Occipital lobe (tissue), 3 donors: ENCODE measurements around the gene DALRD3. TPM values are rescaled to one million over a fixed set of nuclear protein-coding genes. Genes with fewer than 3 reads are reported as not detected.

ENCODE experiments used
- DNase-seq: peaks from one replicate; lab custom pipeline; 2025; lab: John Stamatoyannopoulos, UW
- small RNA-seq: library from RNA; depleted of rRNA; stranded (forward); fragments of <200 nt; gene quantifications from one replicate; pipeline ENCODE3, GENCODE V24; 2014
- total RNA-seq: library from RNA; depleted of rRNA; stranded (reverse); fragments of >200 nt; gene quantifications from one replicate; pipeline ENCODE4 v1.2.3, GENCODE V29; 2014

DALRD3 gene
- total RNA-seq, 1 donor from 2014 or later: 47.4 TPM

DNA sequence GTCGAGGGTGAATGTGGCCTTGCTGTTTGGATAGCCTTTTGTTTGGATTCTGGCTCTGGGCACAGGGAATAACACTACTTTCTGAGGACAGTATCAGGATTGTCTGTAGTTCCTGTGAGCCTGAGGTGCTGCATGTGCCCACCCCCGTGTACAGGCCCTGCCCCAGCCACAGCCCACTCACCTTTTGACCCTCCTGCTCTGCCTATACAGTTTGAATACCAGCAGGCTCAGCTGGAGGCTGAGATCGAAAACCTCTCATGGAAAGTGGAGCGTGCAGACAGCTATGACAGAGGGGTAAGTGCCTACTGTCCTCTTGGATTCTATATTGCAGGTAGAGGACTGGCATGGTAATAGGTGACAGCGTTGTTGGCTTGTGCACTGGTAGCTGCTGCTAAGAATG is 35.7 kb downstream of the DALRD3 start:
- DNase-seq: no peak

DNA sequence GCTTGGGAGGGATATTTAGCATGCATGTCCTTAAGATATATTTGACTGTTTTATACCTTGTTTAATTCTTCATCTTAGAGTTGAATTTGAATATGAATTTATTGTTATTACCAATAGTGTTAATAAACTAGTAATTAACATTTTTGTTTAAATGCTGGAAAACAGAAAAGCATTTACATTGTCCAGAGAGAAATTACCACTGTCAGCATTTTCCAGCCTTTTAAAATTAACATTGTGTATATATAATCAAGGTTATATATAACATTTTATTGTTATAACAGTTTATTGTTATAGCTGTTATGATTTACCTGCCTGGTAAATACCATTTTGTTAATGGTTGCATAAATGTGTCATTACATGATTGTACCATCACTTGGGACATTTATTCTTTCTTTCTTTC is 36.4 kb downstream of the DALRD3 start:
- DNase-seq: no peak

DNA sequence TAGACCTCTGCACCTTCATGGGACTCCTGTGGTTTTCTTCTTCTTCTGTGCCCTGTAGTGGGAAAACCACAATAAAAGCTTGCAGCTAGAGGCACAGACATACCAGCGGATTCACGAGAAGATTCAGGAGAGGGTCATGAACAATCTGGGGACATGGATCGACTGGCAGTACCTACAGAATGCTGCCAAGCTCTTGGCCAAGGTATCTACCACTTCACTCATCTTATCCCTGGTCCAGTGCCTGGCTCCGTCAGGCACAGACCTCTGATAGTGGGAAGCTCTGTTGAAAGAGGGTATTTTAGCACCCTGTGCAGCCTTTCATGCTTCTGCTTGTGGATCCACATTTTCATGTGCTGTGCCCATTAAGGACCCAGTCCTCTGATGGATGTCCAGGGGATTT is 38.1 kb downstream of the DALRD3 start:
- DNase-seq: no peak

DNA sequence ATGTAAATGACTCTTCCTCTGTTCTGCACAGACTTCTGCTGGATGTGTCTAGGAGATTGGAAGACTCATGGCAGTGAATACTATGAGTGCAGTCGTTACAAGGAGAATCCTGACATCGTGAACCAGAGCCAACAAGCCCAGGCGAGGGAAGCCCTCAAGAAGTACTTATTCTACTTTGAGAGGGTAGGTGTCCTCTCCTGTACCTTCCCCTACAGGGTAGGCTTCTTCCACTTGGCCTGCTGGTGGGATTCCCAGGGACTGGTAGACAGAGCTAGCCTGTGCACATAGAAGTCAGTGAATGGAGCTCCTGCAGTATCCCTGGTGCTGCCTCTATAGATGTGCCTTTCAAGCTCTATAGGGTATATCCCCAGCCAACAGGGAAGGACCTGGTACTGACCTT is 38.9 kb downstream of the DALRD3 start:
- no peak for DNase-seq

- no peak for DNase-seq
Measured at GRCh38 chr3:48974076-48974864, 44.1 kb downstream of the DALRD3 start.

DNA sequence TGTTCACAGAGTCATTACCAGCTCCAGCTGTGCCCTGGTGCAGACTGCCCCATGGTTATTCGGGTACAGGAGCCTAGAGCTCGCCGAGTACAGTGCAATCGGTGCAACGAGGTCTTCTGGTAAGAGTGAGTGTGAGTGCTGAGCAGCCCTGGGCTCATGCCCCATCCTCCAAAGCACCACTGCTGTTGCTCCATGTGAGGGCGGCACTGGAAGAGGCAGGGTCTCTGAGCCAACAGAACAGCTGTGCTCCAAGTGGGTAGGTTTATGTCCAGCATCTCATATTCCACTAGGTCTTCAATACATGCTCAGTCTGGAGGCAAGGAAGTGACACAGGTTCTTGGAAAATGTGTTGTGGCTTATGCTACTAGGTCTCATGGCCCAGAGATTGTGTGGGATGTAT is 47.8 kb downstream of the DALRD3 start:
- no peak for DNase-seq

DNA sequence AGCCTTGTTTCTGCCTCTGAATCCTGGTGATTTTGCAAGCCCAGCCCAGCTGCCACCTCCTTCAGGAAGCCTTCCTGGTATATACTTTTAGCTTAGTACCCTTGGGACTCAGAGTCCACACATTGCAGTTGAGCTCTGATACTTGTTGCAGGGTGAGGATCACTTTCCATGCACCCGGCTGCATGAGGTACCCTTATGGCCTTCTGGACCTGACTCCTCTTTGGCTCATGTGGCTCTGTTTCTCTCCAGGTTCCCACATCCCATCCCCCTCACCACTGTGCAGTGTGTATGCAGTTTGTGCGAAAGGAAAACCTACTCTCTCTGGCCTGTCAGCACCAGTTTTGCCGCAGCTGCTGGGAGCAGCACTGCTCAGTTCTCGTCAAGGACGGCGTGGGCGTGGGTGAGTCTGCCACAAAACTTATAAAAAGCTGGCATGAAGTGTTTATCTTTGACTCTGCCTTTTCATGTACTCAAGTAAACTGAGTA is 51.5 kb downstream of the DALRD3 start:
- peak; percentile 64 for DNase-seq

- DNase-seq: no peak
Measured at GRCh38 chr3:48966367-48966766, 52.0 kb downstream of the DALRD3 start.

Small RNA genes lying within 50 kb of the gene (small RNA-seq; reads per million reads assigned to genes)
- gene MIR191 (3,949 reads per million, percentile 100 among the genes with 10 or more reads in this experiment), gene MIR425 (48.1 reads per million, percentile 95 among the genes with 10 or more reads in this experiment)

Other genes starting within 250 kb of the DALRD3 start
- 29.2 TPM for gene PRKAR2A, start 170.7 kb downstream of the DALRD3 start, total RNA-seq
- gene SLC25A20, start 119.7 kb downstream of the DALRD3 start, total RNA-seq: 10.3 TPM
- gene ARIH2, start 99.7 kb downstream of the DALRD3 start, total RNA-seq: 82.0 TPM
- 53.0 TPM for gene P4HTM, start 28.3 kb downstream of the DALRD3 start, total RNA-seq
- 85.6 TPM for gene WDR6, start 11.2 kb downstream of the DALRD3 start, total RNA-seq
- gene NDUFAF3, start 3.5 kb upstream of the DALRD3 start, total RNA-seq: 33.4 TPM
- 190 TPM for gene IMPDH2, start 10.8 kb upstream of the DALRD3 start, total RNA-seq
- 113 TPM for gene QRICH1, start 75.5 kb upstream of the DALRD3 start, total RNA-seq
- gene QARS1, start 86.2 kb upstream of the DALRD3 start, total RNA-seq: 197 TPM
- gene USP19, start 102.2 kb upstream of the DALRD3 start, total RNA-seq: 49.0 TPM
- gene LAMB2, start 114.5 kb upstream of the DALRD3 start, total RNA-seq: 47.6 TPM
- 18.6 TPM for gene CCDC71, start 147.8 kb upstream of the DALRD3 start, total RNA-seq
- 11.7 TPM for gene KLHDC8B, start 153.0 kb upstream of the DALRD3 start, total RNA-seq